ENCODE data around the gene AOPEP.

AOPEP gene

GRCh38 chr9:94685359-94685758 lies 41.1 kb upstream of the AOPEP start:
- Histone ChIP-seq H3K9me2 (ENCODE audit: low read depth, low read length) (no peaks in the 10 kb centered on the region), H2AFZ (ENCODE audit: low read length) (no peak overlapping the region), H3K36me3 (ENCODE audit: insufficient read depth, low read length) (no peaks in the 10 kb centered on the region), H3K4me2 (ENCODE audit: low read length) (no peak overlapping the region), H3K4me3 (ENCODE audit: low read depth, low read length, poor library complexity, severe bottlenecking) (no peak overlapping the region), H3K9me3 (ENCODE audit: low read length) (no peaks in the 10 kb centered on the region), H4K20me1 (ENCODE audit: insufficient read depth, low read length) (no peaks in the 10 kb centered on the region), H3F3A (ENCODE audit: insufficient read depth, low read length) (no peaks in the 10 kb centered on the region), H3K79me2 (ENCODE audit: insufficient read depth, low read length) (no peaks in the 10 kb centered on the region), H3K4me1 (ENCODE audit: insufficient read depth, low read length, severe bottlenecking) (peaks cover 3% of the 10 kb centered on the region), H3K27ac (ENCODE audit: low read depth, low read length, poor library complexity, severe bottlenecking) (no peak overlapping the region), H3K9ac (ENCODE audit: low read length) (no peak overlapping the region), H3K27me3 (ENCODE audit: insufficient read depth, low read length) (no peaks in the 10 kb centered on the region)
- no peak for TF ChIP-seq EZH2 (IDR thresholded peaks at IDR 0.05; ENCODE audit: borderline replicate concordance, low read length)
- TF ChIP-seq CTCF (IDR thresholded peaks at IDR 0.05; ENCODE audit: low read length) = no peak

DNA sequence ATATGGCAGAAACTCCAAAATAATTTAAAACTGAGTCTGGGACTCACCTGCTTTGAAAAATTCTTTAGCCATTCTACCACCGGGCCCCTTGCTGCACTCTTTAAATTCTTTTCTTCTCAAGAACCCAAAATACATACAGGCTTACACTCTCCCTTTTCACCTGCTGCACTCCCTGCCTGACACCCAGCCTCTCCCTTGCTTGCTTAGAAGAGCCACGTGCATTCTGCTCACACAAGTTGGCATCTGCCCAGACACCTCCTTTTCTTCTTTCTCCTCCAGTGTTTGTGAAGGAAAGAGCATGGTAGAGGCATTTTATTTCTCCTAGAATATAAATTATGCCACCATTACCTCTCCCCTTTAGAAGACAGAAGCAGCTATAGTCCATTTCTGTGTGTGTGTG lies 39.0 kb upstream of the AOPEP start:
- no peaks in the 10 kb centered on the region for H3K9me2 ChIP-seq (ENCODE audit: low read depth, low read length)
- H3K27me3 ChIP-seq (ENCODE audit: insufficient read depth, low read length) = no peaks in the 10 kb centered on the region; the same call in none of the 2 replicates

GRCh38 chr9:94690344-94690743 lies 36.2 kb upstream of the AOPEP start:
- Histone ChIP-seq H4K20me1 (ENCODE audit: insufficient read depth, low read length) (no peaks in the 10 kb centered on the region), H3K36me3 (ENCODE audit: insufficient read depth, low read length) (no peaks in the 10 kb centered on the region; the same call in 1 of the 2 replicates), H3F3A (ENCODE audit: insufficient read depth, low read length) (no peaks in the 10 kb centered on the region), H3K9me3 (ENCODE audit: low read length) (no peaks in the 10 kb centered on the region), H3K79me2 (ENCODE audit: insufficient read depth, low read length) (no peaks in the 10 kb centered on the region), H3K27ac (ENCODE audit: low read depth, low read length, poor library complexity, severe bottlenecking) (no peak overlapping the region), H3K9ac (ENCODE audit: low read length) (no peak overlapping the region), H3K4me3 (ENCODE audit: low read depth, low read length, poor library complexity, severe bottlenecking) (no peak overlapping the region), H2AFZ (ENCODE audit: low read length) (no peak overlapping the region), H3K4me2 (ENCODE audit: low read length) (no peak overlapping the region), H3K9me2 (ENCODE audit: low read depth, low read length) (no peaks in the 10 kb centered on the region), H3K27me3 (ENCODE audit: insufficient read depth, low read length) (no peaks in the 10 kb centered on the region; the same call in none of the 2 replicates), H3K4me1 (ENCODE audit: insufficient read depth, low read length, severe bottlenecking) (peaks cover 13% of the 10 kb centered on the region)
- TF ChIP-seq EZH2 (IDR thresholded peaks at IDR 0.05; ENCODE audit: borderline replicate concordance, low read length) (no peak), CTCF (IDR thresholded peaks at IDR 0.05; ENCODE audit: low read length) (no peak)

More for the DNA sequence above, 39.0 kb upstream of the AOPEP start:
- no peak for TF ChIP-seq EZH2 (IDR thresholded peaks at IDR 0.05; ENCODE audit: borderline replicate concordance, low read length)
- TF ChIP-seq CTCF (IDR thresholded peaks at IDR 0.05; ENCODE audit: low read length) = no peak
- Histone ChIP-seq H3K4me1 (ENCODE audit: insufficient read depth, low read length, severe bottlenecking) (no peaks in the 10 kb centered on the region), H3K4me3 (ENCODE audit: low read depth, low read length, poor library complexity, severe bottlenecking) (no peak overlapping the region), H2AFZ (ENCODE audit: low read length) (no peak overlapping the region), H3K79me2 (ENCODE audit: insufficient read depth, low read length) (no peaks in the 10 kb centered on the region), H3K36me3 (ENCODE audit: insufficient read depth, low read length) (no peaks in the 10 kb centered on the region), H3F3A (ENCODE audit: insufficient read depth, low read length) (no peaks in the 10 kb centered on the region), H3K9me3 (ENCODE audit: low read length) (no peaks in the 10 kb centered on the region), H3K4me2 (ENCODE audit: low read length) (no peak overlapping the region), H3K27ac (ENCODE audit: low read depth, low read length, poor library complexity, severe bottlenecking) (no peak overlapping the region), H4K20me1 (ENCODE audit: insufficient read depth, low read length) (no peaks in the 10 kb centered on the region), H3K9ac (ENCODE audit: low read length) (no peak overlapping the region)

All from OCI-LY1 (cell line).